Forelimb muscle (tissue), 1 donor: ENCODE results near the gene HPD. TPM values are rescaled to one million over a fixed set of nuclear protein-coding genes. Genes with fewer than 3 reads are reported as not detected.
A peak's percentile ranks its signal among the peaks of the same experiment; 100 is the strongest.
"Not testable (repeated sequence)": the region's sequence is repeated elsewhere in the genome, so short reads cannot be mapped to it uniquely, and the experiment has no call there.

Source experiments
- DNase-seq: peaks from one replicate; pipeline ENCODE4 v3.0.0-alpha.2; 2013; ENCODE audit warnings: low read depth
- polyA plus RNA-seq: library from polyadenylated mRNA; unstranded; fragments of 120-200 nt; gene quantifications from one replicate; pipeline ENCODE4 v1.2.1, GENCODE V29; 2013; ENCODE audit not compliant: insufficient read length

Gene HPD
- 0.08 TPM for polyA plus RNA-seq

GRCh38 chr12:121858662-121859572, at the start of gene HPD:
Gene HPD, minus strand, starts transcription at chr12:121858859. Its CDS starts 36 bp downstream, at chr12:121858823.
- no peak for DNase-seq

GRCh38 chr12:121905746-121906145, 47.1 kb upstream of the HPD start:
- no peak for DNase-seq

GRCh38 chr12:121903202-121903601, 44.5 kb upstream of the HPD start:
- DNase-seq, result no peak

GRCh38 chr12:121899590-121899989, 40.9 kb upstream of the HPD start:
- DNase-seq, result no peak

- no peak for DNase-seq
Observed at GRCh38 chr12:121898287-121898686, 39.6 kb upstream of the HPD start.

GRCh38 chr12:121894633-121895032, 36.0 kb upstream of the HPD start:
- no peak for DNase-seq

GRCh38 chr12:121893961-121894460, 35.4 kb upstream of the HPD start:
- DNase-seq, result no peak

- no peak for DNase-seq
Observed at GRCh38 chr12:121892673-121893561, 34.3 kb upstream of the HPD start.

- DNase-seq, result not testable (repeated sequence)
Observed at GRCh38 chr12:121889661-121890060, 31.0 kb upstream of the HPD start.

- DNase-seq, result no peak
Observed at GRCh38 chr12:121889274-121889624, 30.6 kb upstream of the HPD start.

- peak; percentile 86 for DNase-seq
Observed at GRCh38 chr12:121888478-121889273, 30.0 kb upstream of the HPD start, which contains the start of gene PSMD9. Gene PSMD9, plus strand, starts transcription at chr12:121888790. Its CDS starts 67 bp downstream, at chr12:121888857.

GRCh38 chr12:121888083-121888477, 29.4 kb upstream of the HPD start:
- no peak for DNase-seq

- DNase-seq, result not testable (repeated sequence)
Observed at GRCh38 chr12:121885129-121885528, 26.5 kb upstream of the HPD start.

- DNase-seq, result no peak
Observed at GRCh38 chr12:121883315-121883660, 24.6 kb upstream of the HPD start.

- DNase-seq, result not testable (repeated sequence)
Observed at GRCh38 chr12:121876080-121876447, 17.4 kb upstream of the HPD start.

GRCh38 chr12:121875582-121875981, 16.9 kb upstream of the HPD start:
- DNase-seq, result no peak

- no peak for DNase-seq
Observed at GRCh38 chr12:121874071-121874470, 15.4 kb upstream of the HPD start.

GRCh38 chr12:121873216-121873569, 14.5 kb upstream of the HPD start:
- no peak for DNase-seq

- DNase-seq, result peak; percentile 41
Observed at GRCh38 chr12:121872546-121873215, 14.0 kb upstream of the HPD start.

- no peak for DNase-seq
Observed at GRCh38 chr12:121871467-121871866, 12.8 kb upstream of the HPD start.

- not testable (repeated sequence) for DNase-seq
Observed at GRCh38 chr12:121869229-121869628, 10.6 kb upstream of the HPD start.
